Lung microvascular endothelial cell (primary cell): ENCODE measurements around the gene KIAA0930. TPM values are rescaled to one million over a fixed set of nuclear protein-coding genes. Genes with fewer than 3 reads are reported as not detected.
"Not testable (repeated sequence)": the region's sequence is repeated elsewhere in the genome, so short reads cannot be mapped to it uniquely, and the experiment has no call there.

Experiments used
- DNase-seq, 2 donors: peaks; one replicate each; pipeline versions ENCODE4 v3.0.0 to v3.0.0-alpha.2; 2010; ENCODE audit warnings: low read depth in 2 of 2
- total RNA-seq: library from RNA; depleted of rRNA; stranded (reverse); fragments of >200 nt; gene quantifications from 2 replicates; pipeline ENCODE4 v1.2.1, GENCODE V29; 2014

The KIAA0930 gene
- total RNA-seq, 1 donor from 2014 or later = 40.1 TPM

GRCh38 chr22:45263463-45264269 is 23.0 kb upstream of the KIAA0930 start:
- peak; percentile 81 to 88 for DNase-seq

GRCh38 chr22:45262931-45263462 is 22.3 kb upstream of the KIAA0930 start:
- no peak for DNase-seq

GRCh38 chr22:45262195-45262930 is 21.7 kb upstream of the KIAA0930 start:
- DNase-seq = no peak

- DNase-seq = no peak
Measured at GRCh38 chr22:45261407-45262088, 20.9 kb upstream of the KIAA0930 start.

GRCh38 chr22:45260395-45260759 is 19.7 kb upstream of the KIAA0930 start:
- DNase-seq = not testable (repeated sequence)

- no peak for DNase-seq
Measured at GRCh38 chr22:45259754-45260394, 19.2 kb upstream of the KIAA0930 start.

GRCh38 chr22:45257941-45258340 is 17.2 kb upstream of the KIAA0930 start:
- DNase-seq = not testable (repeated sequence)

- DNase-seq = no peak
Measured at GRCh38 chr22:45254789-45255278, 14.1 kb upstream of the KIAA0930 start.

- DNase-seq = no peak
Measured at GRCh38 chr22:45254388-45254787, 13.7 kb upstream of the KIAA0930 start.

- no peak for DNase-seq
Measured at GRCh38 chr22:45253039-45253641, 12.4 kb upstream of the KIAA0930 start.

GRCh38 chr22:45251825-45252224 is 11.1 kb upstream of the KIAA0930 start:
- DNase-seq = no peak

- no peak for DNase-seq
Measured at GRCh38 chr22:45248832-45249561, 8.3 kb upstream of the KIAA0930 start.

- DNase-seq = peak; percentile 85 to 97
Measured at GRCh38 chr22:45246060-45246985, 5.6 kb upstream of the KIAA0930 start.

GRCh38 chr22:45244916-45245315 is 4.2 kb upstream of the KIAA0930 start:
- DNase-seq = no peak

- peak; percentile 51 to 89 for DNase-seq
Measured at GRCh38 chr22:45242778-45243191, 2.1 kb upstream of the KIAA0930 start.

- DNase-seq = peak; percentile 23 to 38
Measured at GRCh38 chr22:45240104-45240809, 437 bp downstream of the KIAA0930 start.

GRCh38 chr22:45239681-45240051 is 1.0 kb downstream of the KIAA0930 start:
- no peak for DNase-seq

- no peak for DNase-seq
Measured at GRCh38 chr22:45238957-45239680, 1.6 kb downstream of the KIAA0930 start.
